Hindlimb muscle (tissue), 1 donor: ENCODE measurements around the gene COPZ1. TPM values are rescaled to one million over a fixed set of nuclear protein-coding genes. Genes with fewer than 3 reads are reported as not detected.
"Not testable (repeated sequence)": the region's sequence is repeated elsewhere in the genome, so short reads cannot be mapped to it uniquely, and the experiment has no call there.

ENCODE experiments used
- DNase-seq: peaks from one replicate; pipeline ENCODE4 v3.0.0-alpha.2; 2013
- polyA plus RNA-seq: library from polyadenylated mRNA; unstranded; fragments of 120-200 nt; gene quantifications from one replicate; pipeline ENCODE4 v1.2.1, GENCODE V29; 2013; ENCODE audit not compliant: insufficient read length

Gene COPZ1
- 124 TPM for polyA plus RNA-seq

- peak; percentile 96 for DNase-seq
Observed at GRCh38 chr12:54324617-54325441, at the start of gene COPZ1. TSS of gene COPZ1 (plus strand) at chr12:54325131. CDS start at chr12:54325164, 33 bp downstream.

GRCh38 chr12:54276368-54276767 is 48.6 kb upstream of the COPZ1 start:
- DNase-seq: no peak

GRCh38 chr12:54277823-54278276 is 47.1 kb upstream of the COPZ1 start:
- DNase-seq: no peak

GRCh38 chr12:54279227-54279631 is 45.7 kb upstream of the COPZ1 start:
- no peak for DNase-seq

- peak; percentile 99 for DNase-seq
Observed at GRCh38 chr12:54279632-54280467, 45.1 kb upstream of the COPZ1 start, which contains the start of gene CBX5. TSS of gene CBX5 (minus strand) at chr12:54280122. CDS start at chr12:54257650, 22,472 bp downstream.

GRCh38 chr12:54280468-54281260 is 44.3 kb upstream of the COPZ1 start, which contains the start of gene HNRNPA1:
TSS of gene HNRNPA1 (plus strand) at chr12:54280726. CDS start at chr12:54280808, 82 bp downstream.
- DNase-seq: peak; percentile 99

GRCh38 chr12:54281261-54281638 is 43.7 kb upstream of the COPZ1 start:
- DNase-seq: not testable (repeated sequence)

GRCh38 chr12:54281694-54282093 is 43.2 kb upstream of the COPZ1 start:
- DNase-seq: not testable (repeated sequence)

- DNase-seq: no peak
Observed at GRCh38 chr12:54282949-54283593, 41.9 kb upstream of the COPZ1 start.

- not testable (repeated sequence) for DNase-seq
Observed at GRCh38 chr12:54284070-54284780, 40.7 kb upstream of the COPZ1 start.

GRCh38 chr12:54285150-54286041 is 39.5 kb upstream of the COPZ1 start:
- DNase-seq: no peak

GRCh38 chr12:54286042-54287030 is 38.6 kb upstream of the COPZ1 start:
- DNase-seq: no peak

GRCh38 chr12:54287261-54288157 is 37.4 kb upstream of the COPZ1 start:
- peak; percentile 38 for DNase-seq

GRCh38 chr12:54292083-54292930 is 32.6 kb upstream of the COPZ1 start:
- no peak for DNase-seq

- no peak for DNase-seq
Observed at GRCh38 chr12:54292931-54293241, 32.0 kb upstream of the COPZ1 start.

GRCh38 chr12:54294152-54294952 is 30.6 kb upstream of the COPZ1 start:
- no peak for DNase-seq
